HS-27A (cell line): ENCODE measurements around the gene TNS1.
"Not testable (repeated sequence)": the region's sequence is repeated elsewhere in the genome, so short reads cannot be mapped to it uniquely, and the experiment has no call there.

Experiments used
- DNase-seq: peaks from one replicate; pipeline ENCODE4 v3.0.0-alpha.2; 2012; ENCODE audit warnings: low read depth, missing footprints

The TNS1 gene

GRCh38 chr2:217812170-217812569 is 190.6 kb downstream of the TNS1 start:
- no peak for DNase-seq

GRCh38 chr2:217810260-217810659 is 192.5 kb downstream of the TNS1 start:
- no peak for DNase-seq

- DNase-seq: no peak
These were observed 193.1 kb downstream of the TNS1 start for GRCh38 chr2:217809736-217810135.

GRCh38 chr2:217808967-217809366 is 193.8 kb downstream of the TNS1 start:
- not testable (repeated sequence) for DNase-seq

GRCh38 chr2:217808326-217808725 is 194.5 kb downstream of the TNS1 start:
- DNase-seq: no peak

- no peak for DNase-seq
These were observed 195.0 kb downstream of the TNS1 start for GRCh38 chr2:217807753-217808152.

GRCh38 chr2:217807025-217807424 is 195.8 kb downstream of the TNS1 start:
- no peak for DNase-seq

GRCh38 chr2:217806482-217806765 is 196.4 kb downstream of the TNS1 start:
- DNase-seq: no peak

GRCh38 chr2:217805668-217806481 is 196.9 kb downstream of the TNS1 start:
- DNase-seq: no peak

- no peak for DNase-seq
These were observed 197.8 kb downstream of the TNS1 start for GRCh38 chr2:217804791-217805667.

- DNase-seq: no peak
These were observed 198.5 kb downstream of the TNS1 start for GRCh38 chr2:217804338-217804737.

- no peak for DNase-seq
These were observed 199.2 kb downstream of the TNS1 start for GRCh38 chr2:217803653-217803960.

- no peak for DNase-seq
These were observed 199.7 kb downstream of the TNS1 start for GRCh38 chr2:217802876-217803652.

- no peak for DNase-seq
These were observed 200.5 kb downstream of the TNS1 start for GRCh38 chr2:217802266-217802665.

- no peak for DNase-seq
These were observed 201.1 kb downstream of the TNS1 start for GRCh38 chr2:217801711-217802110.

- no peak for DNase-seq
These were observed 201.7 kb downstream of the TNS1 start for GRCh38 chr2:217801115-217801531.

GRCh38 chr2:217800433-217801114 is 202.2 kb downstream of the TNS1 start:
- DNase-seq: no peak

- DNase-seq: no peak
These were observed 203.0 kb downstream of the TNS1 start for GRCh38 chr2:217799563-217800432.

GRCh38 chr2:217798743-217799562 is 203.8 kb downstream of the TNS1 start:
- no peak for DNase-seq

GRCh38 chr2:217798191-217798590 is 204.6 kb downstream of the TNS1 start:
- no peak for DNase-seq
